T-helper 1 cell treated with Interleukin-12 subunit alpha and Interleukin-12 subunit beta and Interleukin-4 antibody, amounts not matched to agents 30 μg/mL and 1 μg/mL, for 36 hours (primary cell): ENCODE data around the gene RBM19.

Source experiments
- H3K27ac Mint-ChIP-seq: one replicate; pipeline ENCODE4 v1.8.0; 2021; ENCODE audit warnings: mild to moderate bottlenecking, mixed read lengths
- H3K27me3 Mint-ChIP-seq: one replicate; pipeline ENCODE4 v1.8.0; 2021; ENCODE audit warnings: low read depth, mixed read lengths
- H3K36me3 Mint-ChIP-seq: one replicate; pipeline ENCODE4 v1.8.0; 2021; ENCODE audit warnings: low read depth, mixed read lengths
- H3K4me1 Mint-ChIP-seq: one replicate; pipeline ENCODE4 v1.8.0; 2021; ENCODE audit warnings: low read depth, mixed read lengths
- H3K4me3 Mint-ChIP-seq: one replicate; pipeline ENCODE4 v1.8.0; 2021; ENCODE audit warnings: mild to moderate bottlenecking, moderate library complexity, mixed read lengths
- H3K9me3 Mint-ChIP-seq: one replicate; pipeline ENCODE4 v1.8.0; 2021; ENCODE audit warnings: mixed read lengths

Gene RBM19

DNA sequence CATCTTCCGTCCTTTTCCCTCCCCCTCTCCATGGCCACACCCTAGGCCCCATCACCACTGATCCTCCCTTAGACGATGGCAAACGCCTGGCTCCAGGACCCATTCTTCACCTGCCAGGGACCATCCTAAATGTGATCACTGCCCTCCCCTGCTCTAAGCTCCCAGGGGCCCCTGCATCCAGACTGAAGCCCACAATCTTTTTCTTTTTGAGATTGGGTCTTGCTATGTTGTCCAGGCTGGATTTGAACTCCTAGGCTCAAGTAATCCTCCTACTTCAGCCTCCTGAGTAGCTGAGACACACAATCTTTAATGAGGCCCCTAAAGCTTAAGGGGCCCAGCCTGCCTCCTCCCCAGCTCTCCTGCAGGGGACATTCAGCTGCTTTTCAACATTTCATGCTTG is 15.3 kb downstream of the RBM19 start:
- no peaks in the 10 kb centered on the region for H3K9me3 Mint-ChIP-seq
- H3K36me3 Mint-ChIP-seq, result peaks cover 23% of the 10 kb centered on the region
- no peak overlapping the region for H3K4me3 Mint-ChIP-seq
- no peaks in the 10 kb centered on the region for H3K27me3 Mint-ChIP-seq
- no peaks in the 10 kb centered on the region for H3K4me1 Mint-ChIP-seq
- no peak overlapping the region for H3K27ac Mint-ChIP-seq

- Mint-ChIP-seq H3K36me3 (peaks cover 20% of the 10 kb centered on the region), H3K4me1 (no peaks in the 10 kb centered on the region), H3K9me3 (no peaks in the 10 kb centered on the region), H3K27me3 (no peaks in the 10 kb centered on the region), H3K27ac (no peak overlapping the region), H3K4me3 (no peak overlapping the region)
Measured at GRCh38 chr12:113949321-113950305, 16.5 kb downstream of the RBM19 start.

DNA sequence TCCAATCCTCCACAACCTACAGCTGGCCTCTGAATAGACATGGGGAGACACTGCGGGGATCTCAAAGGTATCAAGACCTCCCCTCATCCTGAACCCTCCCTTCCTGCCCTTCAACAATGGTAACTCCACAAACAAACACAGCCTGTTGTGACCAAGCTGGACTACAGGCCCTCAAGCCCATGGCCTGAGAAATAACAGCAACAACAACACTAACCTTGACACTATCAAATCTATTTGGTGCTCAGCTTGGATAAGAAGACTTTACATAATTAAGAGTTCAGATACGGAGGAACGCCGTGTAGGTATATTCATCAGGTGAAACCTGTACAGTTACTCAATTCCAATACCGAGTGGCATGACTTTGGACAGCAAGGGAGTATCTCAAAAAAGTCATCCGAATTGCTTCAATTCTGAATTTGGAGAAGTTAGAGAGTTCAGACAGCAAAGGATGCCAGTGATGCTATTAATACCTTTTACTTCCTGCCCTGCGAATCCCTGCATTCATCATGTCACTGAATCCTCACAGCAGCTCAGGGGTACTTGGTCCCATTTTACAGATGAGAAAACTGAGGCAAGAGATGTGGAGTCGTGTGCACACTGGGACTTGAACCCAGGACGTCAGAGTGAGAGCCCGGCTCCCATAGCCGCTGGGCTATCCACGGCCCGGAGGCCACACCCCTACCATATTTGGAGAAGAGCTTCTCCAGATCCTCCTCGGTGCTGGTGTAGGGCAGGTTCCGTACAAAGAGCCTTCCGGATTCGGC is 17.8 kb downstream of the RBM19 start:
- no peak overlapping the region for H3K4me3 Mint-ChIP-seq
- H3K36me3 Mint-ChIP-seq, result peaks cover 20% of the 10 kb centered on the region
- no peak overlapping the region for H3K27ac Mint-ChIP-seq
- no peaks in the 10 kb centered on the region for H3K4me1 Mint-ChIP-seq
- H3K27me3 Mint-ChIP-seq, result no peaks in the 10 kb centered on the region
- H3K9me3 Mint-ChIP-seq, result no peaks in the 10 kb centered on the region

DNA sequence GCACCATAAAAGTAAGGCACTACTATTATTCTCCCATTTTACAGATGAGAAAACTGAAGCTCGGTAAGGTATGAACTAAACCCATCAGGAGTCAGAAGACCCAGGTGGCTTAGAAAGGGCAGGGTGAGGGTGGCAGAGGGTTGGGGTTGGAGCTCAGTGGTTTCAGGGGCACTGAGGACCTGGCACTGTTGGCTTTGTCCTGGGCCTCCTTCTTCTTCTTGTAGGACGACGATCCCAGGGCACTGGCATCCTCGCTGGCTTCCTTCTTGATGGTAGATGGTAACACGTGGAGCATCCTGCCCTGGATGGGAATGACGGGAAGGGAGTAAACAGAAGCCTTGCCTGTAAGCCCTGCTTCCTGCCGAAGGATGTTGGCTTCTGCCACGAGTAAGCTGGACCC is 19.9 kb downstream of the RBM19 start:
- no peaks in the 10 kb centered on the region for H3K4me1 Mint-ChIP-seq
- no peak overlapping the region for H3K27ac Mint-ChIP-seq
- no peaks in the 10 kb centered on the region for H3K9me3 Mint-ChIP-seq
- no peak overlapping the region for H3K4me3 Mint-ChIP-seq
- H3K27me3 Mint-ChIP-seq, result no peaks in the 10 kb centered on the region
- peaks cover 34% of the 10 kb centered on the region for H3K36me3 Mint-ChIP-seq

DNA sequence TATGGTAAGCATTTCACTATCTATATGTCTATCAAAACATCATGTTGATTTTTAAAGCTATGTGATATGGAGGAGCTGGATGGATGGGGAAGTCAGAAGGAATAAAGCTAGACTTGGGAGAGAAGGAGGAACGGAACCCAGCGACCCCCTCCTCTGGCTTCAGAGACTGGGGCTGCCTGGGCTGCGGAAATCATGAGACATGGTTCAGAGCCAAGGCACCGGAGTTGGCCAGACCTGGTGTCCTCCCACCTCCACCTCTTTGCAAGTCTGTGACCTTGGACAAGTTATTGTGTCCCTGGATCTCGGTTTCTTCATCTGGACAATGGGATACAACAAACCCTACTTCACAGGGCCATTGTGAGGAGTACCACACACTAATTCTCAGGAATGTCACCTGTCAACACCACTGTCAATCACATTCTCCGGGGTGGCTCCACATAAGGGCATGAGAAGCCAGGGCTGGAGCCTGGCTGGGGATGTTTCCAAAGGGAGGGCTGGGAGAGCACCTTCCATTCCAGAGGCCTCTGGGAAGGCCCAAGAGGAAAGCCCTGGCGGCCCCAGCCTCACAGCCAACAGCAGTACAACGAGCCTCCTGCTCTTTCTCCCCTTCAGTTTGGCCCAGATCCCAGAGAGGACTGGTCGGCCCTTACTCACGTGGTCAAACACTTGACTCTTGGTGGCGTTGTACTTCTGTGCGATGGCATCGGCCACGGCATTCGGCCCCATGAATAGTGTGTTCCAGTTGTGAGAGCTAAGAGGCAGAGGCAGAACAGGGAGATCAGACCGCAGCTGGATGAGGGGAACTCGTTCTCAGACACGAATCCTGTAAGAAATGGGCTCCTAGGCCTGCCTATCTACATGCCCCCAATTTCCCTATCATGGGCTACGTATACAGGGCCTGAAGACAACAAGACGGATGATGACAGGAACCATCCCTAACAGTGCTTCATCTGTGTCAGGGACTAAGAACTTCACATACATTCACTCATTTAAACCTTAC is 20.7 kb downstream of the RBM19 start:
- Mint-ChIP-seq H3K27me3 (no peaks in the 10 kb centered on the region), H3K9me3 (no peaks in the 10 kb centered on the region), H3K36me3 (peaks cover 36% of the 10 kb centered on the region), H3K27ac (no peak overlapping the region), H3K4me1 (no peaks in the 10 kb centered on the region), H3K4me3 (no peak overlapping the region)

GRCh38 chr12:113942209-113942608 is 23.9 kb downstream of the RBM19 start:
- no peaks in the 10 kb centered on the region for H3K4me1 Mint-ChIP-seq
- peaks cover 36% of the 10 kb centered on the region for H3K36me3 Mint-ChIP-seq
- H3K27ac Mint-ChIP-seq, result no peak overlapping the region
- no peak overlapping the region for H3K4me3 Mint-ChIP-seq
- H3K27me3 Mint-ChIP-seq, result no peaks in the 10 kb centered on the region
- H3K9me3 Mint-ChIP-seq, result no peaks in the 10 kb centered on the region

- H3K36me3 Mint-ChIP-seq, result peaks cover 36% of the 10 kb centered on the region
- H3K4me1 Mint-ChIP-seq, result no peaks in the 10 kb centered on the region
- H3K27me3 Mint-ChIP-seq, result no peaks in the 10 kb centered on the region
- H3K9me3 Mint-ChIP-seq, result no peaks in the 10 kb centered on the region
- no peak overlapping the region for H3K4me3 Mint-ChIP-seq
- no peak overlapping the region for H3K27ac Mint-ChIP-seq
Measured at GRCh38 chr12:113941208-113941486, 25.0 kb downstream of the RBM19 start.

- Mint-ChIP-seq H3K36me3 (peaks cover 33% of the 10 kb centered on the region), H3K4me3 (no peak overlapping the region)
Measured at GRCh38 chr12:113940357-113941207, 25.5 kb downstream of the RBM19 start.

GRCh38 chr12:113939867-113940266 is 26.3 kb downstream of the RBM19 start:
- Mint-ChIP-seq H3K27me3 (no peaks in the 10 kb centered on the region), H3K4me3 (no peak overlapping the region), H3K9me3 (no peaks in the 10 kb centered on the region), H3K27ac (no peak overlapping the region), H3K36me3 (peaks cover 33% of the 10 kb centered on the region), H3K4me1 (no peaks in the 10 kb centered on the region)

More at GRCh38 chr12:113940357-113941207, 25.5 kb downstream of the RBM19 start:
- no peaks in the 10 kb centered on the region for H3K4me1 Mint-ChIP-seq
- no peaks in the 10 kb centered on the region for H3K9me3 Mint-ChIP-seq
- H3K27me3 Mint-ChIP-seq, result no peaks in the 10 kb centered on the region
- H3K27ac Mint-ChIP-seq, result no peak overlapping the region

DNA sequence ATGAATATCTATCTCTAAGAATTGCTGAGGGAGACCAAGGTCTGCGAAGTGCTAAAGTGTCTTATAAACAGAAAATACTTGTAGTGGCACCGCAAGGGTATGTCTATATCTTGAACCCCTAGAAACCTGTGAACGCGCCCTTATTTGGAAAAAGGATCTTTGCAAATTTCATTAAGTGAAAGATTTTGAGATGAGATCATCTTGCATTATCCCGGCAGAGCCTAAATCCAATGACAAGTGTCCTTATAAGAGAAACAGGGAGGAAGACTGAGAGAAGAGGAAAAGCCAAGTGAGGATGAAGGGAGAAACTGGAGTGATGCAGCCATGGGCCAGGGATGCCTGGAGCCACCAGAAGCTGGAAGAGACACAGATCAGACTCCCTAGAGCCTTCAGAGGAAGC is 27.7 kb downstream of the RBM19 start:
- Mint-ChIP-seq H3K4me1 (no peaks in the 10 kb centered on the region), H3K9me3 (no peaks in the 10 kb centered on the region), H3K36me3 (peaks cover 34% of the 10 kb centered on the region), H3K4me3 (no peak overlapping the region), H3K27ac (no peak overlapping the region), H3K27me3 (no peaks in the 10 kb centered on the region)

- Mint-ChIP-seq H3K27me3 (no peaks in the 10 kb centered on the region), H3K27ac (no peak overlapping the region), H3K4me3 (no peak overlapping the region), H3K4me1 (no peaks in the 10 kb centered on the region), H3K36me3 (peaks cover 23% of the 10 kb centered on the region), H3K9me3 (no peaks in the 10 kb centered on the region)
Measured at GRCh38 chr12:113936460-113936859, 29.7 kb downstream of the RBM19 start.

GRCh38 chr12:113935459-113935858 is 30.7 kb downstream of the RBM19 start:
- H3K36me3 Mint-ChIP-seq, result peaks cover 18% of the 10 kb centered on the region
- H3K9me3 Mint-ChIP-seq, result no peaks in the 10 kb centered on the region
- H3K4me3 Mint-ChIP-seq, result no peak overlapping the region
- no peaks in the 10 kb centered on the region for H3K4me1 Mint-ChIP-seq
- H3K27me3 Mint-ChIP-seq, result no peaks in the 10 kb centered on the region
- H3K27ac Mint-ChIP-seq, result no peak overlapping the region

DNA sequence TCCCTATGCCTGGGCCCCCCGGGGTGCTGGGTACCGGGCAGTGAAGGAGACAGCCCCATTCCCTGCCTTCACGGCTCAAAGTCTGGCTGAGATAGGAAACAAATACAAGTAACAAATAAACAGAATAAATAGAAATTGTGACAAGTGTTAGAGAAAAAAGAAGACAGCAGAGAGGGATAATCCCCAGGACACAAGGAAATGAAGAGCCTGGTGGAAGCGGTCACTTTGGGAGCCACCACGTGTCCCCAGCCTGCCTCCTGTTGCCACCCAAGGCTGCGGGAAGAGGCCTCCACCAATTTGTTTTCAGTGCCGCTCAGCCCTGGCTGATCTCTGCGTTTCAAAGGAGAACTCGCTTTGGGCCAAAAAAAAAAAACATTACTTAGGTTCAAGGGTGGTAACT is 31.2 kb downstream of the RBM19 start:
- no peaks in the 10 kb centered on the region for H3K4me1 Mint-ChIP-seq
- no peak overlapping the region for H3K4me3 Mint-ChIP-seq
- H3K9me3 Mint-ChIP-seq, result no peaks in the 10 kb centered on the region
- H3K27ac Mint-ChIP-seq, result no peak overlapping the region
- H3K36me3 Mint-ChIP-seq, result peaks cover 18% of the 10 kb centered on the region
- H3K27me3 Mint-ChIP-seq, result no peaks in the 10 kb centered on the region
